NK-92 (cell line): ENCODE data around the gene CCDC73.
"Not testable (repeated sequence)": the region's sequence is repeated elsewhere in the genome, so short reads cannot be mapped to it uniquely, and the experiment has no call there.

Source experiments
- DNase-seq: peaks from one replicate; lab custom pipeline; 2025; ENCODE audit not compliant: unreplicated experiment; lab: John Stamatoyannopoulos, UW

Gene CCDC73

GRCh38 chr11:32809313-32809712 is 14.9 kb upstream of the CCDC73 start:
- DNase-seq: no peak

GRCh38 chr11:32796425-32796824 is 2.0 kb upstream of the CCDC73 start:
- no peak for DNase-seq

- DNase-seq: no peak
These were observed 1.4 kb downstream of the CCDC73 start for GRCh38 chr11:32792948-32793475.

- DNase-seq: no peak
These were observed 2.1 kb downstream of the CCDC73 start for GRCh38 chr11:32792111-32792947.

- DNase-seq: no peak
These were observed 3.5 kb downstream of the CCDC73 start for GRCh38 chr11:32790916-32791315.

GRCh38 chr11:32786811-32787210 is 7.7 kb downstream of the CCDC73 start:
- DNase-seq: no peak

GRCh38 chr11:32785262-32785661 is 9.2 kb downstream of the CCDC73 start:
- DNase-seq: no peak

GRCh38 chr11:32781721-32782120 is 12.7 kb downstream of the CCDC73 start:
- DNase-seq: no peak

- not testable (repeated sequence) for DNase-seq
These were observed 13.6 kb downstream of the CCDC73 start for GRCh38 chr11:32780839-32781238.

- DNase-seq: no peak
These were observed 15.3 kb downstream of the CCDC73 start for GRCh38 chr11:32779136-32779535.

- no peak for DNase-seq
These were observed 18.6 kb downstream of the CCDC73 start for GRCh38 chr11:32775908-32776307.

- DNase-seq: no peak
These were observed 20.4 kb downstream of the CCDC73 start for GRCh38 chr11:32774081-32774480.

GRCh38 chr11:32772731-32773130 is 21.7 kb downstream of the CCDC73 start:
- DNase-seq: no peak

GRCh38 chr11:32761774-32762173 is 32.7 kb downstream of the CCDC73 start:
- DNase-seq: not testable (repeated sequence)

GRCh38 chr11:32758291-32758690 is 36.2 kb downstream of the CCDC73 start:
- no peak for DNase-seq

- not testable (repeated sequence) for DNase-seq
These were observed 41.3 kb downstream of the CCDC73 start for GRCh38 chr11:32753181-32753580.

- no peak for DNase-seq
These were observed 42.5 kb downstream of the CCDC73 start for GRCh38 chr11:32752001-32752400.

- DNase-seq: no peak
These were observed 43.1 kb downstream of the CCDC73 start for GRCh38 chr11:32751381-32751780.

GRCh38 chr11:32729976-32730375 is 64.5 kb downstream of the CCDC73 start:
- DNase-seq: no peak

GRCh38 chr11:32723332-32723731 is 71.1 kb downstream of the CCDC73 start:
- no peak for DNase-seq

GRCh38 chr11:32722255-32722654 is 72.2 kb downstream of the CCDC73 start:
- DNase-seq: no peak

- no peak for DNase-seq
These were observed 81.0 kb downstream of the CCDC73 start for GRCh38 chr11:32713496-32713895.

GRCh38 chr11:32708978-32709377 is 85.5 kb downstream of the CCDC73 start:
- DNase-seq: not testable (repeated sequence)
